GM19240 (cell line): ENCODE data around the gene FBXO21.
"Not testable (repeated sequence)": the region's sequence is repeated elsewhere in the genome, so short reads cannot be mapped to it uniquely, and the experiment has no call there.

Source experiments
- DNase-seq: peaks from one replicate; pipeline ENCODE4 v3.0.0; 2011; ENCODE audit warnings: low spot score; ENCODE audit not compliant: insufficient read length

The FBXO21 gene

GRCh38 chr12:117202556-117202955 lies 12.3 kb upstream of the FBXO21 start:
- DNase-seq = no peak

GRCh38 chr12:117202033-117202432 lies 11.8 kb upstream of the FBXO21 start:
- DNase-seq = no peak

- not testable (repeated sequence) for DNase-seq
Measured at GRCh38 chr12:117199956-117200744, 9.9 kb upstream of the FBXO21 start.

GRCh38 chr12:117196334-117196733 lies 6.1 kb upstream of the FBXO21 start:
- not testable (repeated sequence) for DNase-seq

- not testable (repeated sequence) for DNase-seq
Measured at GRCh38 chr12:117195027-117195426, 4.8 kb upstream of the FBXO21 start.

- DNase-seq = no peak
Measured at GRCh38 chr12:117193903-117194302, 3.6 kb upstream of the FBXO21 start.

- not testable (repeated sequence) for DNase-seq
Measured at GRCh38 chr12:117192581-117192980, 2.3 kb upstream of the FBXO21 start.

- DNase-seq = no peak
Measured at GRCh38 chr12:117192057-117192456, 1.8 kb upstream of the FBXO21 start.

- DNase-seq = peak; percentile 29
Measured at GRCh38 chr12:117189725-117190209, 503 bp downstream of the FBXO21 start.

- DNase-seq = no peak
Measured at GRCh38 chr12:117188961-117189724, 1.1 kb downstream of the FBXO21 start.

GRCh38 chr12:117188121-117188665 lies 2.1 kb downstream of the FBXO21 start:
- no peak for DNase-seq

- no peak for DNase-seq
Measured at GRCh38 chr12:117187421-117187820, 2.8 kb downstream of the FBXO21 start.

GRCh38 chr12:117182866-117183265 lies 7.4 kb downstream of the FBXO21 start:
- no peak for DNase-seq

- DNase-seq = not testable (repeated sequence)
Measured at GRCh38 chr12:117181468-117181843, 8.8 kb downstream of the FBXO21 start.

GRCh38 chr12:117180758-117181467 lies 9.4 kb downstream of the FBXO21 start:
- DNase-seq = no peak

- DNase-seq = no peak
Measured at GRCh38 chr12:117178745-117179144, 11.5 kb downstream of the FBXO21 start.

GRCh38 chr12:117178301-117178700 lies 12.0 kb downstream of the FBXO21 start:
- no peak for DNase-seq

GRCh38 chr12:117172168-117172567 lies 18.1 kb downstream of the FBXO21 start:
- no peak for DNase-seq

GRCh38 chr12:117171499-117172162 lies 18.6 kb downstream of the FBXO21 start:
- DNase-seq = no peak

GRCh38 chr12:117169548-117169947 lies 20.7 kb downstream of the FBXO21 start:
- no peak for DNase-seq

GRCh38 chr12:117168976-117169375 lies 21.3 kb downstream of the FBXO21 start:
- no peak for DNase-seq
